ENCODE data around the gene REEP3.
"Not testable (repeated sequence)": the region's sequence is repeated elsewhere in the genome, so short reads cannot be mapped to it uniquely, and the experiment has no call there.

Gene REEP3

GRCh38 chr10:63520500-63521415, at the start of gene REEP3:
Gene REEP3 (plus strand): TSS chr10:63521401. CDS start chr10:63521546, 145 bp downstream.
- DNase-seq (ENCODE audit: low spot score), result no peak

- DNase-seq (ENCODE audit: low spot score), result no peak
Observed at GRCh38 chr10:63474488-63474887, 46.7 kb upstream of the REEP3 start.

- DNase-seq (ENCODE audit: low spot score), result no peak
Observed at GRCh38 chr10:63477927-63478326, 43.3 kb upstream of the REEP3 start.

- no peak for DNase-seq (ENCODE audit: low spot score)
Observed at GRCh38 chr10:63478564-63478963, 42.6 kb upstream of the REEP3 start.

- DNase-seq (ENCODE audit: low spot score), result no peak
Observed at GRCh38 chr10:63480237-63480636, 41.0 kb upstream of the REEP3 start.

- DNase-seq (ENCODE audit: low spot score), result no peak
Observed at GRCh38 chr10:63481815-63482421, 39.3 kb upstream of the REEP3 start.

- no peak for DNase-seq (ENCODE audit: low spot score)
Observed at GRCh38 chr10:63483983-63484382, 37.2 kb upstream of the REEP3 start.

- DNase-seq (ENCODE audit: low spot score), result no peak
Observed at GRCh38 chr10:63487990-63488389, 33.2 kb upstream of the REEP3 start.

- DNase-seq (ENCODE audit: low spot score), result no peak
Observed at GRCh38 chr10:63489838-63490237, 31.4 kb upstream of the REEP3 start.

GRCh38 chr10:63491588-63492316, 29.4 kb upstream of the REEP3 start:
- no peak for DNase-seq (ENCODE audit: low spot score)

GRCh38 chr10:63492317-63492690, 28.9 kb upstream of the REEP3 start:
- not testable (repeated sequence) for DNase-seq (ENCODE audit: low spot score)

GRCh38 chr10:63493004-63493403, 28.2 kb upstream of the REEP3 start:
- DNase-seq (ENCODE audit: low spot score), result no peak

GRCh38 chr10:63494951-63495350, 26.2 kb upstream of the REEP3 start:
- DNase-seq (ENCODE audit: low spot score), result no peak

- no peak for DNase-seq (ENCODE audit: low spot score)
Observed at GRCh38 chr10:63496561-63496960, 24.6 kb upstream of the REEP3 start.

- DNase-seq (ENCODE audit: low spot score), result no peak
Observed at GRCh38 chr10:63497321-63497720, 23.9 kb upstream of the REEP3 start.

GRCh38 chr10:63498665-63499064, 22.5 kb upstream of the REEP3 start:
- no peak for DNase-seq (ENCODE audit: low spot score)

- not testable (repeated sequence) for DNase-seq (ENCODE audit: low spot score)
Observed at GRCh38 chr10:63500551-63500950, 20.6 kb upstream of the REEP3 start.

- no peak for DNase-seq (ENCODE audit: low spot score)
Observed at GRCh38 chr10:63501954-63502353, 19.2 kb upstream of the REEP3 start.

GRCh38 chr10:63502832-63503231, 18.4 kb upstream of the REEP3 start:
- DNase-seq (ENCODE audit: low spot score), result no peak

GRCh38 chr10:63503395-63503794, 17.8 kb upstream of the REEP3 start:
- no peak for DNase-seq (ENCODE audit: low spot score)

- no peak for DNase-seq (ENCODE audit: low spot score)
Observed at GRCh38 chr10:63504145-63504881, 16.9 kb upstream of the REEP3 start.

GRCh38 chr10:63505562-63505961, 15.6 kb upstream of the REEP3 start:
- DNase-seq (ENCODE audit: low spot score), result no peak
